Astrocyte (in vitro differentiated cells and primary cell): ENCODE results near the gene AMOTL2. TPM values are rescaled to one million over a fixed set of nuclear protein-coding genes. Genes with fewer than 3 reads are reported as not detected.
A peak's percentile ranks its signal among the peaks of the same experiment; 100 is the strongest.

ENCODE experiments used
- DNase-seq: peaks from one replicate; pipeline ENCODE4 v3.0.0-alpha.2; 2010; ENCODE audit warnings: low read depth
- FAIRE-seq: peaks from 2 replicates; lab custom pipeline; 2011; peaks lifted over from hg19 to GRCh38; lab: Jason Lieb, UNC
- H2AFZ ChIP-seq: 2 replicates; pipeline ENCODE4 v1.6.0; 2012; ENCODE audit warnings: low read depth, low read length, inconsistent platforms
- H3K27ac ChIP-seq: 2 replicates; pipeline ENCODE4 v1.5.1; 2011; ENCODE audit warnings: low read depth, low read length, inconsistent platforms
- H3K27me3 ChIP-seq: 2 replicates; pipeline ENCODE4 v1.6.0; 2011; ENCODE audit warnings: low read length, inconsistent platforms; ENCODE audit not compliant: insufficient read depth
- H3K36me3 ChIP-seq: 2 replicates; pipeline ENCODE4 v1.5.1; 2011; ENCODE audit warnings: low read length, inconsistent platforms; ENCODE audit not compliant: insufficient read depth
- H3K4me1 ChIP-seq: 2 replicates; pipeline ENCODE4 v1.5.1; 2011; ENCODE audit warnings: low read length, inconsistent platforms; ENCODE audit not compliant: insufficient read depth
- H3K4me2 ChIP-seq: 2 replicates; pipeline ENCODE4 v1.6.0; 2012; ENCODE audit warnings: low read length, inconsistent platforms
- H3K4me3 ChIP-seq: 2 replicates; pipeline ENCODE4 v1.5.1; 2011; ENCODE audit warnings: low read depth, mild to moderate bottlenecking, low read length, inconsistent platforms; ENCODE audit not compliant: insufficient read depth
- H3K79me2 ChIP-seq: 2 replicates; pipeline ENCODE4 v1.6.0; 2012; ENCODE audit warnings: mild to moderate bottlenecking, low read length, inconsistent platforms; ENCODE audit not compliant: insufficient read depth
- H3K9ac ChIP-seq: 2 replicates; pipeline ENCODE4 v1.6.0; 2012; ENCODE audit warnings: mild to moderate bottlenecking, low read length, inconsistent platforms
- H3K9me3 ChIP-seq: 2 replicates; pipeline ENCODE4 v1.5.1; 2012; ENCODE audit warnings: low read depth, mild to moderate bottlenecking, low read length, inconsistent platforms; ENCODE audit not compliant: insufficient read depth
- H4K20me1 ChIP-seq: 2 replicates; pipeline ENCODE4 v1.6.0; 2012; ENCODE audit warnings: low read length, inconsistent platforms; ENCODE audit not compliant: insufficient read depth
- H3K27ac Mint-ChIP-seq: one replicate; pipeline ENCODE4 v1.8.0; 2021; ENCODE audit warnings: mild to moderate bottlenecking, mixed read lengths; ENCODE audit not compliant: unreplicated experiment
- H3K27me3 Mint-ChIP-seq: one replicate; pipeline ENCODE4 v1.8.0; 2021; ENCODE audit warnings: low read depth, mixed read lengths; ENCODE audit not compliant: unreplicated experiment
- H3K36me3 Mint-ChIP-seq: one replicate; pipeline ENCODE4 v1.8.0; 2021; ENCODE audit warnings: low read depth, mixed read lengths; ENCODE audit not compliant: unreplicated experiment
- H3K4me1 Mint-ChIP-seq: one replicate; pipeline ENCODE4 v1.8.0; 2021; ENCODE audit warnings: low read depth, mixed read lengths; ENCODE audit not compliant: unreplicated experiment
- H3K4me3 Mint-ChIP-seq: one replicate; pipeline ENCODE4 v1.8.0; 2021; ENCODE audit warnings: mild to moderate bottlenecking, moderate library complexity, mixed read lengths; ENCODE audit not compliant: unreplicated experiment
- H3K9me3 Mint-ChIP-seq: one replicate; pipeline ENCODE4 v1.8.0; 2021; ENCODE audit warnings: mild to moderate bottlenecking, mixed read lengths; ENCODE audit not compliant: unreplicated experiment
- EZH2 ChIP-seq: IDR thresholded peaks from 2 replicates; pipeline ENCODE4 v1.6.1; 2012; ENCODE audit warnings: mild to moderate bottlenecking, low read length, inconsistent platforms; ENCODE audit not compliant: insufficient read depth
- total RNA-seq: library from RNA; stranded (reverse); gene quantifications from 2 replicates; pipeline ENCODE4 v1.2.1, GENCODE V29; 2021
- TF ChIP-seq, protein P1 (sequence below): IDR thresholded peaks from 2 replicates; pipeline ENCODE4 v1.5.1; 2011; ENCODE audit warnings: low read depth, mild to moderate bottlenecking, inconsistent platforms, low read length, moderate library complexity; ENCODE audit not compliant: insufficient read depth

Gene AMOTL2
- total RNA-seq, 1 donor from 2014 or later, result 197 TPM

DNA sequence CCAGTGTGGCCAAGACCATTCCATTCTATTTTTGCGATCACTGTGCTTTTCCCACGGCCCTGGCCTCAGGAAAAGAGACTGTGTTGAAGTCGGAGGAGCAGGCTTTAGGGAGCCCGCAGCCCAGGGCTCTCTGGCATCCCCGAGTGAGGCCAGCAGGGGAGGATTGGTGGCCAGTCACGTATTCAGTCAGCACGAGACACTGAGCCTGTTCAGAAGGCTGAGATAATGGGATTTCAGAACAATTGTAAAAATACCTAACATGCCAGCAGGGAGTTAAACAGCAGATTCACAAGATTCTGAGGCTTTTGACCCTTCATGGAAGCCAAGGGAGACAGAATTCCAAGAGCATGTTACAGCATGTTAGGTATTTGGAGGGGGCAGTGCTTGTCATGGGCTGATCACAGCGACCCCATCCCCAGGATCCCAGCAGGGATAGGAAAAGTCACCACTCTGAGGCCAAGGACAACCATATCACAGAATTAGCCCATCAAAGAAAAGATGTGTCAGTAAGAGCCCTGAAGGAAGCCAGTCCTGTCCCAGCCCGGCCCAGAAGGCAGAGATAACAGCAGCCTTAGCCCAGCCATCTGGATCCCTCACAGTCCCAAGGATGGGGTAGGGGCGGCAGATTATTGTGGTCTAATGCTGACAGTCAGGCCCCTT is 40.6 kb downstream of the AMOTL2 start:
- TF ChIP-seq, protein P1, sequence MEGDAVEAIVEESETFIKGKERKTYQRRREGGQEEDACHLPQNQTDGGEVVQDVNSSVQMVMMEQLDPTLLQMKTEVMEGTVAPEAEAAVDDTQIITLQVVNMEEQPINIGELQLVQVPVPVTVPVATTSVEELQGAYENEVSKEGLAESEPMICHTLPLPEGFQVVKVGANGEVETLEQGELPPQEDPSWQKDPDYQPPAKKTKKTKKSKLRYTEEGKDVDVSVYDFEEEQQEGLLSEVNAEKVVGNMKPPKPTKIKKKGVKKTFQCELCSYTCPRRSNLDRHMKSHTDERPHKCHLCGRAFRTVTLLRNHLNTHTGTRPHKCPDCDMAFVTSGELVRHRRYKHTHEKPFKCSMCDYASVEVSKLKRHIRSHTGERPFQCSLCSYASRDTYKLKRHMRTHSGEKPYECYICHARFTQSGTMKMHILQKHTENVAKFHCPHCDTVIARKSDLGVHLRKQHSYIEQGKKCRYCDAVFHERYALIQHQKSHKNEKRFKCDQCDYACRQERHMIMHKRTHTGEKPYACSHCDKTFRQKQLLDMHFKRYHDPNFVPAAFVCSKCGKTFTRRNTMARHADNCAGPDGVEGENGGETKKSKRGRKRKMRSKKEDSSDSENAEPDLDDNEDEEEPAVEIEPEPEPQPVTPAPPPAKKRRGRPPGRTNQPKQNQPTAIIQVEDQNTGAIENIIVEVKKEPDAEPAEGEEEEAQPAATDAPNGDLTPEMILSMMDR, result no peak
- no peak for TF ChIP-seq EZH2
- Mint-ChIP-seq H3K9me3 (peaks cover 2% of the 10 kb centered on the region), H3K36me3 (no peaks in the 10 kb centered on the region), H3K27ac (peak overlapping the region; percentile 99), H3K4me3 (peak overlapping the region; percentile 45), H3K27me3 (no peaks in the 10 kb centered on the region), H3K4me1 (peaks cover 69% of the 10 kb centered on the region)
- H3K9ac ChIP-seq, result peak overlapping the region; percentile 32
- DNase-seq, result peak; percentile 76
- H4K20me1 ChIP-seq, result no peaks in the 10 kb centered on the region
- no peaks in the 10 kb centered on the region for H3K79me2 ChIP-seq
- no peak overlapping the region for H3K4me3 ChIP-seq
- H3K4me1 ChIP-seq, result peaks cover 61% of the 10 kb centered on the region
- peak; percentile 94 for FAIRE-seq
- no peaks in the 10 kb centered on the region for H3K36me3 ChIP-seq
- H2AFZ ChIP-seq, result no peak overlapping the region
- no peaks in the 10 kb centered on the region for H3K9me3 ChIP-seq
- no peaks in the 10 kb centered on the region for H3K27me3 ChIP-seq
- H3K4me2 ChIP-seq, result peak overlapping the region; percentile 49
- peak overlapping the region; percentile 62 for H3K27ac ChIP-seq

DNA sequence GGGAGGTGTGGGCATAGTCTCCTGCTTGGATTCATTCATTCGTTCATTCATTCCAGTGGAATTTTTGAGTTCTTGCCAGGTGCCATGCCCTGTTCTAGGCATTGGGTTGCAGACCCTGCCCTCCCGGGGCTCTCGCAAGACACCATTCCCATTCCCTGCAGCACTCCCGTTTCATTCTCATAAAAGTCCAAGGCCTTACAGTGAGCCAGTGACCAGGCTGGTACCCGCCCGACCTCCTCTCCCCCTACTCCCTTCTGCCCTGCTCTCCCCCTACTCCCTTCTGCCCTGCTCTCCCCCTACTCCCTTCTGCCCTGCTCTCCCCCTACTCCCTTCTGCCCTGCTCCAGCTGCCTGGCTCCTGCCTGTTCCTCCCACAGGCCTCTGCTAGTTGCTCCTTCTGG is 41.9 kb downstream of the AMOTL2 start:
- Histone ChIP-seq H3K27ac (peak overlapping the region; percentile 72), H4K20me1 (no peaks in the 10 kb centered on the region), H3K79me2 (no peaks in the 10 kb centered on the region), H3K4me3 (no peak overlapping the region), H3K9ac (peak overlapping the region; percentile 58), H3K9me3 (no peaks in the 10 kb centered on the region), H3K36me3 (no peaks in the 10 kb centered on the region), H3K4me2 (peak overlapping the region; percentile 57), H3K4me1 (peaks cover 74% of the 10 kb centered on the region), H2AFZ (no peak overlapping the region), H3K27me3 (no peaks in the 10 kb centered on the region)
- Mint-ChIP-seq H3K36me3 (no peaks in the 10 kb centered on the region), H3K4me3 (peak overlapping the region; percentile 20), H3K27ac (peak overlapping the region; percentile 99), H3K4me1 (peaks cover 79% of the 10 kb centered on the region), H3K27me3 (no peaks in the 10 kb centered on the region), H3K9me3 (no peaks in the 10 kb centered on the region)
- no peak for TF ChIP-seq EZH2
- TF ChIP-seq, protein P1, result no peak
- no peak for DNase-seq
- no peak for FAIRE-seq

DNA sequence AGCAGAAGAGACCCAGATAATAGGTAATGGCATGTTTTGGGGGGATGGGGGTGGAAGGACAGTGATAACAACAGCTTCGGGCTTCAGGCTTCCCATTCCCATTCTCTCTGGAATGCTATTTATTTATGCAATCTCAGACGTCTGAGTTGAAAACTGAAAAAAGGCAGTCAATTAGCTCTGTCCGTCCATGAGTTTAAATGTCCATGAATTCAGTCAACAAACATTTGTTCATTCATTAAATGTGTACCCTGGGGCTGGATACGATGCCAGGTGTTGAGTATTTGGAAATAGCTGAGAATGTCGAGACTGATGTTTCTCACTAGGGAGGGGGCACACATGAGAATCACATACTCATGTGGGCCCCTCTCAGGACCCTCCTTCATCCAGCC is 42.4 kb downstream of the AMOTL2 start:
- no peaks in the 10 kb centered on the region for H3K36me3 ChIP-seq
- Mint-ChIP-seq H3K27ac (peak overlapping the region; percentile 99), H3K4me3 (peak overlapping the region; percentile 54), H3K36me3 (no peaks in the 10 kb centered on the region), H3K27me3 (no peaks in the 10 kb centered on the region), H3K4me1 (peaks cover 84% of the 10 kb centered on the region), H3K9me3 (no peaks in the 10 kb centered on the region)
- H3K4me3 ChIP-seq, result no peak overlapping the region
- DNase-seq (no peak), FAIRE-seq (peak; percentile 73)
- no peaks in the 10 kb centered on the region for H3K79me2 ChIP-seq
- no peaks in the 10 kb centered on the region for H3K9me3 ChIP-seq
- peaks cover 78% of the 10 kb centered on the region for H3K4me1 ChIP-seq
- peak overlapping the region; percentile 57 for H3K4me2 ChIP-seq
- no peak overlapping the region for H2AFZ ChIP-seq
- peak overlapping the region; percentile 72 for H3K27ac ChIP-seq
- H3K9ac ChIP-seq, result peak overlapping the region; percentile 58
- H4K20me1 ChIP-seq, result no peaks in the 10 kb centered on the region
- H3K27me3 ChIP-seq, result no peaks in the 10 kb centered on the region
- no peak for TF ChIP-seq EZH2
- TF ChIP-seq, protein P1, result no peak
